HG02852 (cell line): ENCODE results near the gene DBET.
"Not testable (repeated sequence)": the region's sequence is repeated elsewhere in the genome, so short reads cannot be mapped to it uniquely, and the experiment has no call there.

Source experiments
- ATAC-seq: cut with Tn5 transposase; IDR thresholded peaks from one replicate; pipeline ENCODE4 v1.9.1; 2021; ENCODE audit warnings: mild to moderate bottlenecking, moderate library complexity; ENCODE audit not compliant: unreplicated experiment

Gene DBET

DNA sequence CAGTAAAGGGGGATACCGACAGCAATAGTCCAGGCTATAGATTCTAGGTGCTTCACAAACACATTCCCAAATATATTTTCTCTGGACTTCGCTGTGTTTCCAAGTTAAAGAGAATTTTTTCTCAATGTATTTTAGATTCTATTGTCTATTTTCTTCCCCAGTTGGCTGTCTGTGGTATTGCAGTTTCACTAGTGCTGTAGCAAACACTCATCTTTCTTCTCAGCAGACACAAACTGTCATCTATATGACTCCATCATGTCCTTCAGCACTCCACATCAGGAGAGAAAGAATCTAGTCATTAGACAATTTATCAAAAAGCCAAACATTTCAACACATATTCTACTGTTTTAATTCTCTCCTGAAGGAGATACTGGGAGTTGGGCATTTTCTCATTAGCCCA lies at the start of gene DBET:
Gene DBET, plus strand, starts transcription at position 161 of the 400 bp plus-strand sequence.
- not testable (repeated sequence) for ATAC-seq

DNA sequence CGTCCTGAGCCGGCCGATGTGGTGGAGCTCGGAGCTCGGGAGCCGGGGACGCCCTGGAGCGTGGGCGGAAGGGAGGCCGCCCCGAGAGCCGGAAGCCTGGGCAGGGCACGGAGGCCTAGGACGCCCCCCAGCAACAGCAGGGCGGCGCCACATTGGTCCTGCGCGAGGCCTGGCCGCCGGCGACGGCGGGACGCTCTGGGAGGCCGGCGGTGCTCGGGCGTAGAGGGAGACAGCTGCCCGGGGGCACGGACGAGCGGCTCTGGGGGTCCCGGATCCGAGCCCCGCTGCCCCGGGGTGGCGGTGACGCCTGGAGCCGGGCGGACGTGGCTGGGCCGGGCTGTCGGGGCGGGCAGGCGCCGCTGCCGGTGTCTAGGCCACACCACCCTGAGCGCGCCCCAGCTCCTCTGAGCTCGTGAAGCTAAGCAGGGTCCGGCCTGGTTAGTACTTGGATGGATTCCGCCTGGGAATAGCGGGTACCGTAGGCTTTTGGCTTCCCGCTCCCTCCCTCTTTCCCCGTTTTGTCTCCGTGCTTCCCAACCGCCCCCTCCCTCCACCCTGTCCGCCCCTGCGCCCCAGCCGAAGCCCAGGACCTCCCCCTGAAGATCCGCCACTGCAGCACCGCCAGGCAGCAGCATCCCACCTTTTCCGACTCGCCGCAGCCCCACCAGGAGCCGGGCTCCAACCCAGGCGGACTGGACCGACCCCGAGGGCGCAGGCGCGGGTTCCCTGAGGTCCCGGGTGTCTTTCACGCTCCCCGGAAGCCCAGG lies 49.3 kb upstream of the DBET start:
- no peak for ATAC-seq

DNA sequence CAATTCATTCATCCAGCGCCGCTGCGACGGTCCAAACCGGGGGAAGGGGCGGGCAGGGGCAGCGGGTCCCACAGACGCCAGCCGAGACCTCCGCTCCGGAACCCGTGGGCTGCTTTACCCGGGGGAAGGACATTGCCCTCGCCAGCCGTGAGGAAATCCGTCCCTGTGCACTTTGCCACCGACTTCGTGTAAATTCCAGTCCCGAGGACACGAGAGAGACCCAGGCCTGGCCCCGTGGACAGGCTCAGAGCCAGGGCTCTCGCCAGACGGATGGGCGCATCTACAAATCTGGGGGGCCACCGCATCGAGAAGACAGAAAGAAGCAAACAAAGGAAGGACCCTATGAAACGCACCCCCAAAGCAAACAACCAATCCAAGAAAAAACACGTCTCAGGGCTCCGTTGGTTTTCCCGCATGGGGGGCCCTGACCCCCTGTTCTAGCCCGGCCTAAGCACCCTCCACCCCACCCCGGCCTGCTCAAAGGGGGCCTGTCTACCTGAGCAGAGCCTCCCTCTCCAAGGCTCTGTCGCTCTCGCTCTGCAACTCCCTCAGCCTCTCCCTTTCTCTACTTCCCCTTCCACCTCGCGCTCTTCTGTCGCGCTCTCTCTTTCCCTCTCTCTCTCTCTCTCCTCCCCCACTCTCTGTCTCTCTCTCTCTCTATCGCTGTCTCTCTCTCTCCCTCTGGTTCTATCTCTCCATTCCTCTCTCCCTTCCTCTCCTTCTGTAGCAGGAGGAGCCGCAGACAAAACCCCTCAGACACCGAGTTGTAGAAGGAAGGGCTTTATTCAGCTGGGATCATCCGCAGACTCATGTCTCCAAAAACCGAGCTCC lies 48.5 kb upstream of the DBET start:
- ATAC-seq: no peak

DNA sequence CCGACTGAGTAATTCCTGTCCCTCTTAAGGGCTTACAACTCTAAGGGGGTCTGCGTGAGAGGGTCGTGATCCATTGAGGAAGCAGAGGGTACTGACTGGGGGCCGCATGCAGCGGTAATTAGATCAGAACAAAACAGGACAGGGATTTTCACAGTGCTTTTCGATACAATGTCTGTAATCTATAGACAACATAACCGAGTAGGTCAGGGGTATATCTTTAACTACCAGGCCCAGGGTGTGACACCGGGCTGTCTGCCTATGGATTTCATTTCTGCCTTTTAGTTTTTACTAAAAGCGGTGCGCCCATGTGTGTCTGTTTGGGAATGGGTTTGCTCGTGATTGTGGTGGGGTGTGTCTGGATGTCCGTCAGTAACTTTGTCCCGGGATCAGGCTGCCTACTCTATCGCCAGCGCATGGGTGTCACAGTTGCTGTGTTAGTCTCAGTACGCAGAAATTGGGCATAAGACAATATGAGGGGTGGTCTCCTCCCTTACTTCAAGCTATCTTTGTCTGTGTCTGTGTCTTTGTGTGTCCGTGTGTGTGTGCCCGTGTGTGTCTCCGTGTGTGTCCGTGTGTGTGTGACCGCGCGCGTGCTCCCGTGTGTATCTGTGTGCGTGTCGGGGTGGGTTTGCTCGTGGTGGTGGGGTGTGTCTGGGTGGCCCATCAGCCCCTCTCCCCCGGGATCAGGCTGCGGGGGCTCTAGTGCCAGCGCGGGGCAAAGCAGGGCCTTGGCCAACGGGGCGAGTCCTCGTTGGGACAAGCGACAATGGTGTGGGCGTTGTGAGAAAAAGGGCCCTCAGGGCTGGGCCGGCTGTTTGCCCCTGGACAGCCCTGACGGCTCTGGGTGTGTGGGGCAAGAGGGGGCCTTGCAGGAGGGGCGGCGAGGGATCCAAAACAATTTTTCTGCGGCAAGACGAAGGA lies 47.7 kb upstream of the DBET start:
- no peak for ATAC-seq

DNA sequence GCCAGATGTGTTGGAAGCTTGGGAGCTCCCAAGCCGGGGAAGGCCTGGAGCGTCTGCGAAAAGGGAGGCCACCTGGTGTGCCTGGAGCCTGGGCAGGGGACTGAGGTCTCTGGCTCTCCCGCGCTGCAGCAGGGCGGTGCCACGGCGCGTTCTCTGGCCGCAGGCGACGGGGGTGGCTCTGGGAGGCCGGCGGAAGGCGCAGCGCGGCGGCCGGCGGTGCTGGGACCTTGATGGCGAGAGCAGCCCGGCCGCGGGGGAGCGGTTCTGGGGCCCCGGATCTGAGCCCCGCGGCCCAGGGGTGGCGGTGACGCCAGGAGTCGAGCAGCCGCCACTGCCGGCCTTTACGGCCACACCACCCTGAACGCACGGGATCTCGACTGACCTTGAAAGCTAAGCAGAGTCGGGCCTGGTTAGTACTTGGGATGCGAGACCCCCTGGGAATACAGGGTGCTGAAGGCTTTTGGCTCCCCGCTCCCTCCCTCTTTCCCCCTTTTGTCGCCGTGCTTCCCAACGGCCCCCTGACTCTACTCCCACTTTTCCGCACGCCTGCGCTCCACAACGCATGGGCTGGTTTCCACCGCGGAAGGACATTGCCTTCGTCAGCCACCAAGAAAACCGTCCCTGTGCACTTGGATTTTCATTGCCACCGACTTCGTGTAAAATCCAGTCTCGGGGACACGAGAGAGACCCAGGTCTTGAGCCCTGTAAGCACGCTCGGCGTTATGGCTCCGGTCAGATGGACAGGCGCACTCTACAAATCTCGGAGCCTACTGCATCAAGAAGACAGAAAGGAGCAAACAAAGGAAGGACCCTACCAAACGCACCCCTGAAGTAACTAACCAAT lies 46.7 kb upstream of the DBET start:
- no peak for ATAC-seq

DNA sequence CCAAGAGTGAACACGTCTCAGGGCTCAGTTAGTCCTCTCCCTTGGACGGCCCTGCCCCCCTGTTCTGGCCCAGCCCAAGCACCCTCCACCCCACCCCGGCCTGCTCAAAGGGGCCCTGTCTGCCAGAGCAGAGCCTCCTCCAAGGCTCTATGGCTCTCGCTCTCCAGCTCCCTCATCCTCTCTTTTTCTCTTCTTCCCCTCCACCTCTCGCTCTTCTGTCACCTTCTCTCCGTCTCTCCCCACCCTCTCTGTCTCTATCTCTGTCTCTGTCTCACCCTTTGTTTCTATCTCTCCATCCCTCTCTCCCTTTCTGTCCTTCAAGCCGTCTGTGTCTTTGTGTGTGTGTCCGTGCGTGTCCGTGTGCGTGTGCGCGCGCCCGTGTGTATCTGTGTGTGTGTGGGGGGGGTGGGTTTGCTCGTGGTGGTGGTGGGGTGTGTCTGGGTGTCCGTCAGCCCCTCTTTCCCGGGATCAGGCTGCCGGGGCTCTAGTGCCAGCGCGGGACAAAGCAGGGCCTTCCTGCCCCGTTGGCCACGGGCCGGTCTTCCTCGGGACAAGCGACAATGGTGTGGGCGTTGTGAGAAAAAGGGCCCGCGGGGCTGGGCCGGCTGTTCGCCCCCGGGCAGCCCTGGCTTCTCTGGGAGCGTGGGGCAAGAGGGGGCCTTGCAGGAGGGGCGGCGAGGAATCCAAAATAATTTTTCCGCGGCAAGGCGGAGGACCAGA lies 45.9 kb upstream of the DBET start:
- ATAC-seq: no peak

DNA sequence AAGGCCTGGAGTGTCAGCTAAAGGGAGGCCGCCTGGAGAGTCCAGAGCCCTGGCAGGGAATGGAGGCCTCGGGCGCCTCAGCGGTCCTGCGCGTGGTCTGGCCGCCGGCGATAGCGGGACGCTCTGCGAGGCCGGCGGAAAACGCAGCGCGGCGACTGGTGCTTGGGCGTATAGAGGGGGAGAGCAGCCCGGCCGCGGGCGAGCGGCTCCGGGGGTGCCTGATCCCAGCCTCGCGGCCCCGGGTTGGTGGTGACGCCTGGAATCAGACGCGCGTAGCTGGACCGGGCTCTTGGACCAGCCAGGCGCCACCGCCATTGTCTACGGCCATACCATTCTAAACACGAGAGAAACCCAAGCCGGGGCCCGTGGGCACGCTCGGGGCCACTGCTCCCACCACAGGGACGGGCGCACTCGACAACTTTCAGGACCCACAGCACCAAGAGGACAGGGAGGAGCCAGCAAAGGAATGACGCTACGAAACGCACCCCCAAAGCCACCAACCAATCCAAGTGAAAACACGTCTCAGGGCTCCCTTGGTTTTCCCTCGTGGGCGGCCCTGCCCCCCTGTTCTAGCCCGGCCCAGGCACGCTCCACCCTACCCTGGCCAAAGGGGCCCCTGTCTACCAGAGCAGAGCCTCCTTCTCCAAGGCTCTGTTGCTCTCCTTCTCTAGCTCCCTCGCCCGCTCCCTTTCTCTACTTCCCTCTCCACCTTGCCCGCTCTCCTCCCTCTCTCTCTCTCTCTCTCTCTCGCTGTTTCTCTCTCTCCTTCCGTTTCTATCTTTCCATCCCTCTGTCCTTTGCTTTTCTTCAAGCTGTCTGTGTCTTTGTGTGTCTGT lies 45.1 kb upstream of the DBET start:
- ATAC-seq: no peak

DNA sequence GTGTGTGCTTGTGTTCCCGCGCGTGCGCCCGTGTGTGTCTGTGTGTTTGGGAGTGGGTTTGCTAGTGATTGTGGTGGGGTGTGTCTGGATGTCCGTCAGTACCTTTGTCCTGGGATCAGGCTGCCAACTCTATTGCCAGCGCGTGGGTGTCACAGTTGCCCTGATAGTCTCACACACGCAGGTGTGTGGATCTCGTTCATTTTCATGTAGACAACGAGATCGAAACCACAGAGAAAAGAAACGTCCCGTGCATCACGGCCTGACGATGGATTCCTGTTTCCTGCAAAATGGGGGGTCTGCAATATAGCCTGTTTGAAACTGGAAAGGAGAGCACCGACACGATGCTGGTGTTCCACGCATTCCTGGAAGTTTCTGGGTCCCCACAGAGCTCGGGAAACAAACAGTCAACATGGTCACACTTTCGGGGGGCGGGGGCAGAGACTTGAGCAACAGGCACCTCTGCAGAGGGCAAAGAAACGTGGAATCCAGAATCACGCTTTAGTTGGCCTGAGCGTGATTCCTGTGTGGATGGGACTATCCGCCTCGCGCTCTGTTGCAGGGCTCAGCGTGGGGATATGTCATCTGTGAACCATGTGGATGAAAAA lies 44.3 kb upstream of the DBET start:
- ATAC-seq: not testable (repeated sequence)

DNA sequence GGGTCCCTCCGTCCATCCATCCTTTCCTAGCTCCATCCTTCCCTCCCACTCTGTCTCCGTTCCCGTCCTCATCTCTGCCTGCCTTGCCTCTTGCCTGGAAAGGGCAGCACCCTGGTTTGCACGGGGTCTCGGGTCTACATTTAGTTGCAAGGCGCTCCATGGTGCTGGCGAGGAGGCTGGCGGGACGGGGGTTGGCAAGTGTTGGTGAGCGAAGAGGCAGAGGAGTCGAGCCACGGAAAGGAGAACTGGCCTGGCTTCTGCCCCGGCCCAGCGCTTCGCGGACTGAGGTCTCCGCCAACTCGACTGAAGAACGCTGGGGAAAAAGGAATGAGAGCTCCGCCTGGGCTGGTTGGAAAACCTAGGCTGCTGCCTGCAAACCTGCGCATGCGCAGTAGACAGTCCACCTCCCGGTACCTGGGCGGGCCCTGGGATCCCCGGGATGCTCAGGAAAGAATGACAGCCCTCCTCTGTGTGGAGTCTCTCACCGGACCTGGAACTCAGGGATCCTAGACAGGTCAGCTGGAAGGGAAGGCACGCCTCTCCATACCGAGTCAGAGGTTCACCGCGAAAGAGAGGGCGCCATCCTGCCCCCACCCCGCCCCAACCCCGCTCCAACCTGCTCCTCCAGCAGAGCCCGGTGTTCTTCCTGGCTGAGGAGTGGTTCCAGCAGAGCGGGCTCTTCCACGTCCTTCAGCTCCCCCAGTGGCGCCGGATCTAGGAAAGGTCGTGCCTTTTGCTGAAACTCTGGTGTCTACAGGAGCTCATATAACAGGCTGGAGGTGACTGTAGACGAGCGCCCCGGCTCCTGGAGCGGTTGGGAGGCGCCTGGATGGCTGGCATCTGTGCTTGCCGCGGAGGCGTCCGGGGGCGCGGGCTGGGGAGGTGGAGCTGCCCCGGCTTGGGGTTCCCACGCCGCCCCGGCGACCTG lies 43.2 kb upstream of the DBET start:
- ATAC-seq: no peak

DNA sequence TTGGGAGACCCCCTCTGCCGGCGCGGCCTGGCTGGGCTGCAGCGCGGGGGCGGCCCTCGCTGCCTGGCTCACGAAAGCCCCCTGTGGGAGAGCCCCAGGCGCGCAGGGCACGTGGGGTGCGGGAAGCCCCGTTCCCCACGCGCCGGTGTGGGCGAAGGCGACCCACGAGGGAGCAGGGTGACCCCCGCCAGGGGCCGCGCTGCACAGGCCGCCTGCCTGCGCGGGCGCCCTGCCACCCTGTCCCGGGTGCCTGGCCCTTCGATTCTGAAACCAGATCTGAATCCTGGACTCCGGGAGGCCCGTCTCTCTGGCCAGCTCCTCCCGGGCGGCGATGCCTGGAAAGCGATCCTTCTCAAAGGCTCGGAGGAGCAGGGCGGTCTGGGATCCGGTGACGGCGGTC lies 42.3 kb upstream of the DBET start:
- not testable (repeated sequence) for ATAC-seq

DNA sequence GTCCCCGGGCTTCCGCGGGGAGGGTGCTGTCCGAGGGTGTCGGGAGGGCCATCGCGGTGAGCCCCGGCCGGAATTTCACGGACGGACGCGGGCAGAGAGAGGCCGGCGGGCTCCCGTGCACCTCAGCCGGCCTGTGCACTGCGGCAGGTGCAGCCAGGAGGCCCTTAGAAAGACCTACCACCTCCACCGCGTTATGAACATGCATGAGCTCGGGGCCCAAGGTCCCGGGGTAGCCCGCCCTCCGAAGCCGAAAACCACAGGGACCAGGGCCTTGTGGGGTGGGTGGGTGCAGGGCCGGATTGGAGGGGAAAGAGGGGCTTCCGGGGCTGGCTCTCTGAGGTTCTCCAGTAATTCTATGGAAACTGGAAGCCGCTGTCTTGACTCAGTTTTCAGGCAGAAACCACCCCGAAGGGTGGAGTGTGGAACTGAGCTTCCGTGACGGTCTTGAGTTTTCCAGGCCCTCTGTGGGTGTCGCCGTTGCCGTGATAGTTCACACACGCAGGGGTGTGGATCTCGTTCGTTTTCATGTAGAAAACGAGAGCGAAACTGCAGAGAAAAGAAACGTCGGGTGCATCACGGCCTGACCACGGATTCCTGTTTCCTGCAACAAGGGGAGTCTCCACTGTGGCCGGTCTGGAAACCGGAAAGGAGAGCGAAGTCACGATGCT lies 41.6 kb upstream of the DBET start:
- ATAC-seq: not testable (repeated sequence)

DNA sequence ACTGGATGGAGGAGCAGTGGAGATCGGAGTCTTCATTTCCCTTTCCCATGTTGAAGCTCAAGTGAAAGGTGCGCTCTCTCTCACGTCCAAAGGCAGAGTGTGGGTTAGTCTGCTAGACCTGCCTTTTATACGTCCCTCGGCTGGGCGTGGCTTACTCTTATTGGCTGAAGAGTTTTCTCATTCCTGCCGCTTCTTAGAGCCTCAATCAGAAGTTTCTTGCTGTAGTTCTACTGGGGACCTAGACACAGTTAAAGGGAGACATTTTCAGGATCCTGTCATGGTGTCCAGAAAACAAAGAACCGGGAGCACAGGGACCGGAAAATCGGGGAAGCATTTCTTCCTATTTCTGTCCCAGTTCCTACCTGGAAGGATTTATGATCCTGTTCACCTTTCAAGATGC lies 37.1 kb upstream of the DBET start, which contains the start of gene FRG2:
Gene FRG2, minus strand, starts transcription at position 101 of the 400 bp plus-strand sequence. Its CDS starts 52 bp downstream, at position 49.
- ATAC-seq: not testable (repeated sequence)

DNA sequence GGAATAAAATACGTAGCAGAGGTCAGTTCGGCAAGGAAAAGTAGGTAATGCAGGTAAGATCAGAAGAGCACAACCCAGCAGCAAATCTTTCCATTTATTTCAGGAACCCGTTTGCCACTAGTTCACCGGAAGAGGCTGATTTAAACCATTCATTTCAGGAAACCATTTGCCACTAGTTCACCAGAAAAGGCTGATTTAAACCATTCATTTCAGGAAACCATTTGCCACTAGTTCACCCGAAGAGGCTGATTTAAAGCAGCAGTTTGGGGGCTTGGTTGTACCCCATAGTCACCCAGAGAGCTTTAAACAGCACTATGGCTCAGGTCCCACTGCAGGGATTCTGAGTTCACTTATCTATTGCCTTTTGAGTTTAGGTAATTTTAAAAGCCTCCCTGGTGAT lies 33.0 kb upstream of the DBET start:
- not testable (repeated sequence) for ATAC-seq

DNA sequence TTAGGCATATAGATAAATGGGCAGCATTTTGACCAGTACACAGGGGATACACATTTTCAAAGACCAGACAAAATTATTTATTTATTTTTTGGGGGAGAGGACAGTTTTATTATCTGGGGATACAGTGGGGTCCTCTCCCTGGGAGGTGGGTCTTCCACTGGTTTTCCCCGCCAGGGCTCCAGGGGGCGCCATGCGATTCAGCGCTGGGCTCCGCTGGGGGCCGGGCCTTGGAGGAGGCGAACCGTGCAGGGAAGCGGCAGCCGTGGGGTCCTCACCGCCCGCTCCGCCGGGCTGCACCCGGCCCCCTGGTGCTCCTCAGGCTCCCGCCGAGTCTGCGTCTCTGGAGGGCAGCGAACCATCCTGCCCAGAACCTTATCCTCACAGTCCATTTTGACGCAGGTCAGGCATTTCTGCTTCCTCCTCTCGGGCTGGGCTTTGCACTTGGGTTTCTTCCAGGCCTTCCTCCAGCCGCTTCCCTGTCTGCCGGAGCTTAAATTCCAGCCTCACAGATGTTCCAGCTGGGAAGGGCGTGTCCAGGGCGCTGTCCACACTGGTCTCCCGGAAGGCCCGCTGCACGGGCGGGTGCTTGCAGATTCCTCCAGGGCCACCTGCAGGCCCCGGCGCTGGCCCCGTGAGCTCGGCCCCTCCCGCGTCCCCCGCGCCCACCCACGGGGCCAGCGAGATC lies 26.5 kb upstream of the DBET start:
- not testable (repeated sequence) for ATAC-seq

DNA sequence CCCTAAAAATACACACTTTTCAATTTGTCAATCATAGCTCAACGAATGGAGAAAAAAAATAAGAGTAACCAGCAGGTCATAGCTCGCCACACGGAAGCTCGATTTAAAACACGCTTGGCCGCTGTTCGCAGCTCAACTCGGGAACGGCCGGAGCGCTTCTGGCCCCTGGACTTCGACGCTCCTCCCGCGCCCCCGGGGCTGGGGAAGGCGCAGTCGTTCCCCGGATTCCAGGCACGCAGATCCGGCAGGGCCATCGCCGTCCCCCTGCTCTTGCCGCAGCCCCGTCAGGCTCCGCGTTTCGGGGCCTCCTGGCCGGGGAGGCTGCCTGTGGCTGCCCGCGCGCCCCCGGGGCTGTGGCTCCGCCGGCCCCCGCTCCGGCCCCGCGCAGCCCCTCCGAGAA lies 23.4 kb upstream of the DBET start:
- ATAC-seq: not testable (repeated sequence)

DNA sequence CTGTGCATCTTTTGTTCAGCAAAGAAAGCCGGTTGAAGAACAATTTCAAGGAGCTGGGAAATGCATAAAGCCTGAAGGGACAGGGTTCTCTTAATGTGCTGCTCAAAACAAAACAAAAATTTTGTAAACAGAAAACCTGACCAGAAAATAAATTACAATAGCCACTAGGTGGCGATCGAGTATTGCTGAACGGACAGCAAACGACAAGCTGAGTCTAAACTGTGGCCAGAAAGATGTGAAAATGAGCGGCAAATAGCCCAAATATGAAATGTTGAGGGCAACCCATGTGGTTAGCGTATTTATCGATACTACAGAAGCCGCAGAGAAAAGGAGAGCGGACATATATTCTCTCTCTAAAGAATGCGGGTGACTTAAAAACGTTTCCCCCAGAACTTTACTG lies 16.7 kb upstream of the DBET start:
- not testable (repeated sequence) for ATAC-seq
